ENCODE measurements around the gene HECW1. TPM values are rescaled to one million over a fixed set of nuclear protein-coding genes. Genes with fewer than 3 reads are reported as not detected.

The HECW1 gene
- total and polyA plus RNA-seq, 5 experiments from 2014 or later: not detected

Small RNA genes lying within 50 kb of the gene (microRNA-seq; reads per million reads assigned to microRNA genes)
- not detected for gene MIR3943 (ENCODE audit: borderline microRNAs expressed)

Other genes starting within 250 kb of the HECW1 start
- gene C7orf25, start 200.6 kb upstream of the HECW1 start, total RNA-seq: 1 to 10 TPM; 7.9 to 8.0 TPM
- 1 to 10 TPM; 1.9 to 3.3 (median 3.0) TPM for gene C7orf25, start 200.6 kb upstream of the HECW1 start, polyA plus RNA-seq
- 10 to 100 TPM; 39.6 to 45.2 TPM for gene PSMA2, start 180.5 kb upstream of the HECW1 start, total RNA-seq
- gene PSMA2, start 180.5 kb upstream of the HECW1 start, polyA plus RNA-seq: 100 to 1,000 TPM; 199 to 265 (median 216) TPM
- gene MRPL32, start 180.3 kb upstream of the HECW1 start, total RNA-seq: 10 to 100 TPM; 55.1 to 59.2 TPM
- 10 to 100 TPM; 27.6 to 43.5 (median 30.7) TPM for gene MRPL32, start 180.3 kb upstream of the HECW1 start, polyA plus RNA-seq